Hepatocyte (in vitro differentiated cells): ENCODE measurements around the gene HOXB7.

Experiments used
- CTCF ChIP-seq: fragments of 200-600 bp; sonication (generic); IDR thresholded peaks from 2 replicates; pipeline ENCODE4 v1.5.1; 2016; ENCODE audit warnings: antibody characterized with exemption, mild to moderate bottlenecking; ENCODE audit not compliant: poor library complexity
- EZH2 ChIP-seq: fragments of 200-600 bp; sonication (generic); IDR thresholded peaks from 2 replicates; pipeline ENCODE4 v1.6.1; 2016; ENCODE audit warnings: antibody characterized with exemption, mild to moderate bottlenecking, borderline replicate concordance

- no peak for TF ChIP-seq EZH2
- TF ChIP-seq CTCF = no peak
These were observed 13.9 kb downstream of the HOXB7 start for GRCh38 chr17:48596735-48597527.
